GM12878 (cell line): ENCODE results near the gene WDR26.

Experiments used
- NRF1 ChIP-seq: conservative IDR thresholded peaks from 2 replicates; pipeline ENCODE4 v1.6.1; 2011; ENCODE audit warnings: mild to moderate bottlenecking, low read depth, low read length, improper control_type of control experiment
- TF ChIP-seq, protein P1 (sequence below), 3 experiments: IDR thresholded peaks in 2 of 3; conservative IDR thresholded peaks in 1 of 3; 2 replicates each; pipeline ENCODE4 v1.5.1; 2011; ENCODE audit warnings: low read depth in 3 of 3, low read length in 3 of 3, mild to moderate bottlenecking in 3 of 3, control low read depth in 2 of 3, moderate library complexity in 2 of 3, inconsistent platforms in 1 of 3, mixed read lengths in 1 of 3; ENCODE audit not compliant: control insufficient read depth in 2 of 3, insufficient read depth in 1 of 3; ENCODE audit errors: extremely low read depth in 1 of 3
- TF ChIP-seq, protein P2 (sequence below): fragments of 150-350 bp; IDR thresholded peaks from 2 replicates; pipeline ENCODE4 v1.6.1; 2016; ENCODE audit warnings: low read depth, low read length

DNA sequence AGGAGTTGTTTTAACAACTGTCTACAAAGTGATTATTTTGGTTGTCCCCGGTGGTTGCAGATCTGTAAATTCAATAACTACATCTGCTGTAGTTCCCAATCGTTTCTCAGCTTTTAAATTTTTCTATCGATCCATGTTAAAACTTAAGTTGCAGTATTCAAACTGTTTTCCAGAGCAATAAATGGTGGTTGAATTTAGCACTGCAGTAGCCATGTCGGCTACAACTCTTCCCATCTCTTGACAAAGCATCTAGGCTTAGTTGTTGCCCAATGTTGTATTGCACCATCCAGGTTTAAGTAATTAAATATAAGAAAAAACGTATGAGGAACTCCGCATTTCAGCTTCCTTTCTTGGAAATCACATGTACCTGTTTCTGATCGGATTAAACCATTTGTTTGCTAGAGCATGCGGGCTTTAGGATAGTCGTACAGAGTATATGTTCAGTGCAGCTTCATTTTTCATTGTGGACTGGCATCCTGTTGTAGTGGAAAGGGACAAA, 76.9 kb downstream of the WDR26 start:
- no peak for TF ChIP-seq NRF1
- TF ChIP-seq, protein P1, sequence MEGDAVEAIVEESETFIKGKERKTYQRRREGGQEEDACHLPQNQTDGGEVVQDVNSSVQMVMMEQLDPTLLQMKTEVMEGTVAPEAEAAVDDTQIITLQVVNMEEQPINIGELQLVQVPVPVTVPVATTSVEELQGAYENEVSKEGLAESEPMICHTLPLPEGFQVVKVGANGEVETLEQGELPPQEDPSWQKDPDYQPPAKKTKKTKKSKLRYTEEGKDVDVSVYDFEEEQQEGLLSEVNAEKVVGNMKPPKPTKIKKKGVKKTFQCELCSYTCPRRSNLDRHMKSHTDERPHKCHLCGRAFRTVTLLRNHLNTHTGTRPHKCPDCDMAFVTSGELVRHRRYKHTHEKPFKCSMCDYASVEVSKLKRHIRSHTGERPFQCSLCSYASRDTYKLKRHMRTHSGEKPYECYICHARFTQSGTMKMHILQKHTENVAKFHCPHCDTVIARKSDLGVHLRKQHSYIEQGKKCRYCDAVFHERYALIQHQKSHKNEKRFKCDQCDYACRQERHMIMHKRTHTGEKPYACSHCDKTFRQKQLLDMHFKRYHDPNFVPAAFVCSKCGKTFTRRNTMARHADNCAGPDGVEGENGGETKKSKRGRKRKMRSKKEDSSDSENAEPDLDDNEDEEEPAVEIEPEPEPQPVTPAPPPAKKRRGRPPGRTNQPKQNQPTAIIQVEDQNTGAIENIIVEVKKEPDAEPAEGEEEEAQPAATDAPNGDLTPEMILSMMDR (IDR thresholded peaks at IDR 0.05 in 2 of 3, conservative IDR thresholded peaks at IDR 0.05 in 1 of 3; ENCODE audit: control insufficient read depth in 2 of 3, extremely low read depth in 1 of 3, insufficient read depth in 1 of 3, low read depth in 3 of 3, low read length in 3 of 3), result no peak
- TF ChIP-seq, protein P2, sequence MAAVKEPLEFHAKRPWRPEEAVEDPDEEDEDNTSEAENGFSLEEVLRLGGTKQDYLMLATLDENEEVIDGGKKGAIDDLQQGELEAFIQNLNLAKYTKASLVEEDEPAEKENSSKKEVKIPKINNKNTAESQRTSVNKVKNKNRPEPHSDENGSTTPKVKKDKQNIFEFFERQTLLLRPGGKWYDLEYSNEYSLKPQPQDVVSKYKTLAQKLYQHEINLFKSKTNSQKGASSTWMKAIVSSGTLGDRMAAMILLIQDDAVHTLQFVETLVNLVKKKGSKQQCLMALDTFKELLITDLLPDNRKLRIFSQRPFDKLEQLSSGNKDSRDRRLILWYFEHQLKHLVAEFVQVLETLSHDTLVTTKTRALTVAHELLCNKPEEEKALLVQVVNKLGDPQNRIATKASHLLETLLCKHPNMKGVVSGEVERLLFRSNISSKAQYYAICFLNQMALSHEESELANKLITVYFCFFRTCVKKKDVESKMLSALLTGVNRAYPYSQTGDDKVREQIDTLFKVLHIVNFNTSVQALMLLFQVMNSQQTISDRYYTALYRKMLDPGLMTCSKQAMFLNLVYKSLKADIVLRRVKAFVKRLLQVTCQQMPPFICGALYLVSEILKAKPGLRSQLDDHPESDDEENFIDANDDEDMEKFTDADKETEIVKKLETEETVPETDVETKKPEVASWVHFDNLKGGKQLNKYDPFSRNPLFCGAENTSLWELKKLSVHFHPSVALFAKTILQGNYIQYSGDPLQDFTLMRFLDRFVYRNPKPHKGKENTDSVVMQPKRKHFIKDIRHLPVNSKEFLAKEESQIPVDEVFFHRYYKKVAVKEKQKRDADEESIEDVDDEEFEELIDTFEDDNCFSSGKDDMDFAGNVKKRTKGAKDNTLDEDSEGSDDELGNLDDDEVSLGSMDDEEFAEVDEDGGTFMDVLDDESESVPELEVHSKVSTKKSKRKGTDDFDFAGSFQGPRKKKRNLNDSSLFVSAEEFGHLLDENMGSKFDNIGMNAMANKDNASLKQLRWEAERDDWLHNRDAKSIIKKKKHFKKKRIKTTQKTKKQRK, result no peak
